Muscle of leg (tissue), 11 donors: ENCODE measurements around the gene CD96. TPM values are rescaled to one million over a fixed set of nuclear protein-coding genes. Genes with fewer than 3 reads are reported as not detected.

Experiments
- DNase-seq: peaks from one replicate; pipeline ENCODE4 v3.0.0; 2013
- H3K27ac ChIP-seq: one replicate; pipeline ENCODE4 v1.5.1; 2013; ENCODE audit warnings: mild to moderate bottlenecking, low read length, control low read depth
- H3K27me3 ChIP-seq: one replicate; pipeline ENCODE4 v1.6.1; 2013; ENCODE audit warnings: low read length; ENCODE audit not compliant: control insufficient read depth, insufficient read depth
- H3K36me3 ChIP-seq: one replicate; pipeline ENCODE4 v1.6.1; 2013; ENCODE audit warnings: low read length; ENCODE audit not compliant: control insufficient read depth, insufficient read depth
- H3K4me1 ChIP-seq: one replicate; pipeline ENCODE4 v1.6.1; 2013; ENCODE audit warnings: low read length; ENCODE audit not compliant: control insufficient read depth, insufficient read depth
- H3K4me3 ChIP-seq: one replicate; pipeline ENCODE4 v1.5.1; 2013; ENCODE audit warnings: low read length, control low read depth
- H3K9me3 ChIP-seq: replicated peaks from 2 replicates; pipeline ENCODE4 v1.6.1; 2013; ENCODE audit warnings: low read depth, low read length; ENCODE audit not compliant: control insufficient read depth
- WGBS: methylation state at CpG from one replicate; pipeline ENCODE4 v1.1.5; 2013; ENCODE audit warnings: missing lambda C conversion rate; ENCODE audit not compliant: insufficient coverage; 5-methylcytosine and 5-hydroxymethylcytosine counted together
- polyA plus RNA-seq, 8 donors: library from polyadenylated mRNA; unstranded; fragments of 120-200 nt; gene quantifications; one replicate each; pipeline versions ENCODE4 v1.2.1 to v1.2.3, GENCODE V29; 2013; ENCODE audit warnings: inconsistent platforms in 1 of 8, low replicate concordance in 1 of 8; ENCODE audit not compliant: insufficient read length in 8 of 8, insufficient read depth in 1 of 8
- total RNA-seq: library from RNA; stranded (reverse); fragments of 120-200 nt; gene quantifications from one replicate; pipeline ENCODE4 v1.2.4, GENCODE V29; 2013

CD96 gene
- total and polyA plus RNA-seq, 9 donors = 0.22 to 0.48 (median 0.35) TPM

DNA sequence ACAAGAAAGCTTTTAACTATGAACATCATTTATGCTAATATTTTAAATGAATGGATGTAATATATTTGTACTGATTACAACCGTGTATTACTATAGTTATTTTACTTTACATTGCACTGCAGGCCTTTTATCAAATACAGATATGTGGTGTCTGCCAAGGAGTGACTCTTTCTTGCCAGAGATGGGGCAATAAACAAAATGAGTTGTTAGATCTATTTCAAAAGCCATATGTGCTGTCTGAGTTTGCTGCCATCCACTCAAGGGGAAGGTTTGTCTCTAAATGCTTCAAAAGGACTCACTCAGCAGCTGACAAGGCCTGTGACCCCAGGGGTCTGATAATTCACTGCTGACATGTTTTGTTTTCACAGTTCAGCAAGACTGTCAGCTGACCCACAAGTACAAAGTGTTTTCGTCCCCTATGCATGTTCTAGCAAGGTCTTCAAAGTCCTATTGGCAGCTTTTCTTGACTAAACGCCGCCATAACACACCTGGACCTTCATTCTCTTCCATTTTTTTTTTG, 94.4 kb downstream of the CD96 start:
- WGBS = 43% methylated on average over 3 of the region's 4 CpGs
- no peaks in the 10 kb centered on the region for H3K36me3 ChIP-seq

DNA sequence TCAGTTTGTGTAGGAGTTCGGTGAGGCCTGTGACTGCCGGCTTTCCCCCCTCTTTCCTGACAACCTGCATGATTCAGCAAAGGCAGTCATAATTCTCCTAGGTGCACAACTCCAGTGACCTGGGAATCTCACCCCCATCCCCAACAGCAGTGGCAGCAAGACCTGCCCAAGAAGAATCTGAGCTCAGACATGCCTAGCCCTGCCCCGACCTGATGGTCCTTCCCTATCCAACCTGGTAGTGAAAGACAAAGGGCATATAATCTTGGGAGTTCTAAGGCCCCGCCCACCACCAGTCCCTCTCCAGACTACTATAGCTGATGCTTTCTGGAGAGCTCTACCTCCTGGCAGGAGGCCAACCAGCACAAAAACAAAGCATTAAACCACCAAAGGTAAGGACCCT, 97.3 kb downstream of the CD96 start:
- H3K27ac ChIP-seq = no peak overlapping the region
- WGBS = 83% methylated on average over 1 of the region's 4 CpGs
- no peaks in the 10 kb centered on the region for H3K27me3 ChIP-seq
- H3K9me3 ChIP-seq = no peaks in the 10 kb centered on the region
- H3K4me1 ChIP-seq = no peaks in the 10 kb centered on the region
- no peaks in the 10 kb centered on the region for H3K36me3 ChIP-seq
- no peak for DNase-seq
- H3K4me3 ChIP-seq = no peak overlapping the region

More for the DNA sequence above, 94.4 kb downstream of the CD96 start:
- DNase-seq = no peak
- H3K9me3 ChIP-seq = no peaks in the 10 kb centered on the region
- no peaks in the 10 kb centered on the region for H3K4me1 ChIP-seq
- H3K27ac ChIP-seq = no peak overlapping the region
- no peaks in the 10 kb centered on the region for H3K27me3 ChIP-seq
- no peak overlapping the region for H3K4me3 ChIP-seq

GRCh38 chr3:111648991-111649579, 107.1 kb downstream of the CD96 start:
- Histone ChIP-seq H3K27me3 (no peaks in the 10 kb centered on the region), H3K36me3 (no peaks in the 10 kb centered on the region), H3K27ac (no peak overlapping the region), H3K9me3 (no peaks in the 10 kb centered on the region), H3K4me3 (no peak overlapping the region), H3K4me1 (no peaks in the 10 kb centered on the region)
- DNase-seq = no peak
- WGBS = no CpG with 5 or more reads among the region's 3 CpGs

GRCh38 chr3:111650378-111651275, 108.6 kb downstream of the CD96 start:
- Histone ChIP-seq H3K4me1 (no peaks in the 10 kb centered on the region), H3K9me3 (no peaks in the 10 kb centered on the region), H3K4me3 (no peak overlapping the region), H3K36me3 (no peaks in the 10 kb centered on the region), H3K27me3 (no peaks in the 10 kb centered on the region), H3K27ac (no peak overlapping the region)
- no peak for DNase-seq
- WGBS = 20% methylated on average over 1 of the region's 4 CpGs

GRCh38 chr3:111652492-111653180, 110.6 kb downstream of the CD96 start:
- Histone ChIP-seq H3K27me3 (no peaks in the 10 kb centered on the region), H3K27ac (no peak overlapping the region), H3K4me1 (no peaks in the 10 kb centered on the region), H3K9me3 (no peaks in the 10 kb centered on the region), H3K36me3 (no peaks in the 10 kb centered on the region), H3K4me3 (no peak overlapping the region)
- DNase-seq = no peak
- no CpG with 5 or more reads among the region's 6 CpGs for WGBS

GRCh38 chr3:111653766-111654165, 111.8 kb downstream of the CD96 start:
- Histone ChIP-seq H3K36me3 (no peaks in the 10 kb centered on the region), H3K4me1 (no peaks in the 10 kb centered on the region), H3K9me3 (no peaks in the 10 kb centered on the region), H3K4me3 (no peak overlapping the region), H3K27me3 (no peaks in the 10 kb centered on the region), H3K27ac (no peak overlapping the region)
- no peak for DNase-seq
- 82% methylated on average over 1 of the region's 2 CpGs for WGBS

GRCh38 chr3:111662012-111662411, 120.0 kb downstream of the CD96 start:
- Histone ChIP-seq H3K27me3 (no peaks in the 10 kb centered on the region), H3K36me3 (no peaks in the 10 kb centered on the region), H3K9me3 (peaks cover 2% of the 10 kb centered on the region), H3K4me1 (no peaks in the 10 kb centered on the region), H3K4me3 (no peak overlapping the region), H3K27ac (no peak overlapping the region)
- WGBS = no CpG with 5 or more reads among the region's 3 CpGs
- no peak for DNase-seq

DNA sequence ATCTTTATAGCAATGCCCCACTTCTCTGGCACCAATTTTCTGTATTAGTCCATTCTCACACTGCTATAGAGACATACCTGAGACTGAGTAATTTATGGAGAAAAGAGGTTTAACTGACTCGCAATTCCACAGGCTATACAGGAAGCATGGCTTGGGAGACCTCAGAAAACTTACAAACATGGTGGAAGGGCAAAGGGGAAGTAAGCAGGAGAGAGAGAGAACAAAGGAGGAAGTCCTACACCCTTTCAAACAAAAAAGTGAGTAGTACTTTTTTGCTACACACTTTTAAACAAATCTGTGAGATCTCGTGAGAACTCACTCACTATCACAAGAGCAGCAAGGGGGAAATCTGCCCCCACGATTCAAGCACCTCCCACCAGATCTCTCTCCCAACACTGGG, 120.9 kb downstream of the CD96 start:
- Histone ChIP-seq H3K27me3 (no peaks in the 10 kb centered on the region), H3K9me3 (peaks cover 2% of the 10 kb centered on the region), H3K4me3 (no peak overlapping the region), H3K27ac (no peak overlapping the region), H3K36me3 (no peaks in the 10 kb centered on the region), H3K4me1 (no peaks in the 10 kb centered on the region)
- DNase-seq = no peak
- no CpG with 5 or more reads among the region's 3 CpGs for WGBS

DNA sequence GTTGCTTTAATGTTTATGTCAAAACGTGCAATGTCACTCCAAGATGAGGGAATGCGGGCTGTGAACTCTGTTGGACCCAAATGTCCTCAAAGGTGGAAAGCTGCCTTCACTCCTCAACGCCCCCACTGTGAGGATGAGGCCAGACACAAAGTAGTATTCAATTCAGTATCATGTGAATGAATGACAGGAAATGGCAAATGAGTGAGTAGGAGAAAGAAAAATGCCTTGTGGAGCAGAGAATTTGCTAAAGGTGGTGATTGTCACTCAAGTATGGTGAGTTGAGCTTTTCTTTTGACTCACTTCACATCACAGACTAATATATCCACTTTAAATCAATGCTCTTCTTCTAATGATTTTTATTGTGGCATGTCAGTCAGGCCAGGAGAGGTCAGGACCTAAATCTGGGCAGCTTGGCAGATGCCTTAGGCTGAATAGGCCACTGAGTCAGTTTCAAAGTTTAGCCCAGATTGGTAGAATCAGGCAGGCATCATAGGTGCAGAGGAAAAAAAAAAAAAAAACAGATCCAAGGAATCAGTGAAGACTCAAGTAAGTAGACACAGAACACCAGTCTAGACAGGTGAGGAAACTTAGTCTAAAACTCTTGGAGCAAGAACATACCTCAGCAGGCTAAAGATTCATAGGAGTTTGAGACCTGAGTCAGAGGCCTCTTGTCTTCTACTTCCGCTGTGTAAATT, 124.2 kb downstream of the CD96 start:
- Histone ChIP-seq H3K27ac (no peak overlapping the region), H3K27me3 (no peaks in the 10 kb centered on the region), H3K9me3 (peaks cover 2% of the 10 kb centered on the region), H3K4me1 (no peaks in the 10 kb centered on the region), H3K4me3 (no peak overlapping the region), H3K36me3 (no peaks in the 10 kb centered on the region)
- WGBS = 83% methylated on average over 2 of the region's 4 CpGs
- no peak for DNase-seq
